Measurements from ENCODE around the gene PET117.
A peak's percentile ranks its signal among the peaks of the same experiment; 100 is the strongest.
"Not testable (repeated sequence)": the region's sequence is repeated elsewhere in the genome, so short reads cannot be mapped to it uniquely, and the experiment has no call there.

The PET117 gene

GRCh38 chr20:18176318-18176785 lies 38.7 kb downstream of the PET117 start:
- H2BK15ac ChIP-seq (ENCODE audit: low read length): no peak overlapping the region
- no peaks in the 10 kb centered on the region for H3K27me3 ChIP-seq (ENCODE audit: control insufficient read depth in 3 of 3, insufficient read depth in 3 of 3, low read depth in 1 of 3, low read length in 3 of 3)
- no peak overlapping the region for H2BK120ac ChIP-seq (ENCODE audit: low read depth, low read length)
- H2AFZ ChIP-seq (ENCODE audit: low read length): no peak overlapping the region
- H3K14ac ChIP-seq (ENCODE audit: low read length): no peak overlapping the region
- no peak overlapping the region for H3K4ac ChIP-seq (ENCODE audit: low read length)
- H3K27ac ChIP-seq (replicated peaks; ENCODE audit: low read length): no peak overlapping the region
- no peak overlapping the region for H3K4me2 ChIP-seq (ENCODE audit: insufficient read depth, low read length, poor library complexity, severe bottlenecking)
- no peak overlapping the region for H3K9ac ChIP-seq (ENCODE audit: low read depth, low read length, poor library complexity)
- H2BK12ac ChIP-seq (ENCODE audit: low read length): no peak overlapping the region
- no peaks in the 10 kb centered on the region for H3K4me1 ChIP-seq (ENCODE audit: control insufficient read depth in 2 of 2, insufficient read depth in 1 of 2, low read depth in 1 of 2, low read length in 2 of 2)
- no peak for DNase-seq (ENCODE audit: low spot score)
- peaks cover 7% of the 10 kb centered on the region for H3K79me1 ChIP-seq (ENCODE audit: low read depth, low read length)
- H4K8ac ChIP-seq (ENCODE audit: low read depth, low read length): no peak overlapping the region
- H3K4me3 ChIP-seq (ENCODE audit: low read length in 2 of 2): no peak overlapping the region
- no peak overlapping the region for H3K23ac ChIP-seq (ENCODE audit: low read depth, low read length, poor library complexity)
- peaks cover 5 to 6% of the 10 kb centered on the region in 2 donors for H3K9me3 ChIP-seq (replicated peaks in 1 of 2; ENCODE audit: control insufficient read depth in 2 of 2, insufficient read depth in 1 of 2, low read depth in 1 of 2, low read length in 2 of 2)
- no peak overlapping the region for H4K91ac ChIP-seq (ENCODE audit: low read depth, low read length, poor library complexity)
- peak overlapping the region; percentile 35 for H3K18ac ChIP-seq (ENCODE audit: low read length)
- H2BK5ac ChIP-seq (ENCODE audit: low read length): no peak overlapping the region
- WGBS, 2 donors (ENCODE audit: extremely low coverage in 2 of 2, insufficient read length in 2 of 2, insufficient replicate concordance in 1 of 2): no CpG with 5 or more reads among the region's 8 CpGs
- no peak overlapping the region for H2AK5ac ChIP-seq (ENCODE audit: low read depth, low read length)
- H3K36me3 ChIP-seq (replicated peaks in 1 of 2; ENCODE audit: control insufficient read depth in 2 of 2, insufficient read depth in 2 of 2, low read length in 2 of 2): peaks cover 2 to 38% of the 10 kb centered on the region in 2 donors

GRCh38 chr20:18180366-18180765 lies 42.7 kb downstream of the PET117 start:
- H3K23ac ChIP-seq (ENCODE audit: low read depth, low read length, poor library complexity); H3K4me2 ChIP-seq (ENCODE audit: insufficient read depth, low read length, poor library complexity, severe bottlenecking); H2BK12ac ChIP-seq (ENCODE audit: low read length); H3K27ac ChIP-seq (replicated peaks; ENCODE audit: low read length); H4K8ac ChIP-seq (ENCODE audit: low read depth, low read length); H2BK5ac ChIP-seq (ENCODE audit: low read length); H2BK15ac ChIP-seq (ENCODE audit: low read length); H3K79me1 ChIP-seq (ENCODE audit: low read depth, low read length); H2BK120ac ChIP-seq (ENCODE audit: low read depth, low read length); H2AK5ac ChIP-seq (ENCODE audit: low read depth, low read length); H3K4me3 ChIP-seq (ENCODE audit: low read length in 2 of 2); H3K9ac ChIP-seq (ENCODE audit: low read depth, low read length, poor library complexity); H4K91ac ChIP-seq (ENCODE audit: low read depth, low read length, poor library complexity); H2AFZ ChIP-seq (ENCODE audit: low read length); DNase-seq (ENCODE audit: low spot score); H3K18ac ChIP-seq (ENCODE audit: low read length); H3K4ac ChIP-seq (ENCODE audit: low read length); H3K14ac ChIP-seq (ENCODE audit: low read length); H3K9me3 ChIP-seq (replicated peaks in 1 of 2; ENCODE audit: control insufficient read depth in 2 of 2, insufficient read depth in 1 of 2, low read depth in 1 of 2, low read length in 2 of 2); H3K27me3 ChIP-seq (ENCODE audit: control insufficient read depth in 3 of 3, insufficient read depth in 3 of 3, low read depth in 1 of 3, low read length in 3 of 3); H3K4me1 ChIP-seq (ENCODE audit: control insufficient read depth in 2 of 2, insufficient read depth in 1 of 2, low read depth in 1 of 2, low read length in 2 of 2): not testable (repeated sequence)
- H3K36me3 ChIP-seq (replicated peaks in 1 of 2; ENCODE audit: control insufficient read depth in 2 of 2, insufficient read depth in 2 of 2, low read length in 2 of 2): peaks cover 19 to 65% of the 10 kb centered on the region in 2 donors

- Histone ChIP-seq H3K4ac (ENCODE audit: low read length) (no peak overlapping the region), H2BK15ac (ENCODE audit: low read length) (no peak overlapping the region), H3K9ac (ENCODE audit: low read depth, low read length, poor library complexity) (no peak overlapping the region), H3K79me1 (ENCODE audit: low read depth, low read length) (peaks cover 7% of the 10 kb centered on the region), H2AFZ (ENCODE audit: low read length) (no peak overlapping the region), H3K9me3 (replicated peaks in 1 of 2; ENCODE audit: control insufficient read depth in 2 of 2, insufficient read depth in 1 of 2, low read depth in 1 of 2, low read length in 2 of 2) (peaks cover 5 to 6% of the 10 kb centered on the region in 2 donors), H3K36me3 (replicated peaks in 1 of 2; ENCODE audit: control insufficient read depth in 2 of 2, insufficient read depth in 2 of 2, low read length in 2 of 2) (peaks cover 19 to 66% of the 10 kb centered on the region in 2 donors), H3K27me3 (ENCODE audit: control insufficient read depth in 3 of 3, insufficient read depth in 3 of 3, low read depth in 1 of 3, low read length in 3 of 3) (no peaks in the 10 kb centered on the region), H3K14ac (ENCODE audit: low read length) (no peak overlapping the region), H3K4me1 (ENCODE audit: control insufficient read depth in 2 of 2, insufficient read depth in 1 of 2, low read depth in 1 of 2, low read length in 2 of 2) (no peaks in the 10 kb centered on the region), H2BK120ac (ENCODE audit: low read depth, low read length) (no peak overlapping the region), H2BK12ac (ENCODE audit: low read length) (no peak overlapping the region), H4K91ac (ENCODE audit: low read depth, low read length, poor library complexity) (no peak overlapping the region), H2AK5ac (ENCODE audit: low read depth, low read length) (no peak overlapping the region), H3K4me2 (ENCODE audit: insufficient read depth, low read length, poor library complexity, severe bottlenecking) (no peak overlapping the region), H2BK5ac (ENCODE audit: low read length) (no peak overlapping the region), H4K8ac (ENCODE audit: low read depth, low read length) (no peak overlapping the region), H3K27ac (replicated peaks; ENCODE audit: low read length) (no peak overlapping the region), H3K18ac (ENCODE audit: low read length) (no peak overlapping the region), H3K23ac (ENCODE audit: low read depth, low read length, poor library complexity) (no peak overlapping the region), H3K4me3 (ENCODE audit: low read length in 2 of 2) (no peak overlapping the region)
- no CpG with 5 or more reads among the region's 1 CpG for WGBS, 2 donors (ENCODE audit: extremely low coverage in 2 of 2, insufficient read length in 2 of 2, insufficient replicate concordance in 1 of 2)
- no peak for DNase-seq (ENCODE audit: low spot score)
These were observed 43.2 kb downstream of the PET117 start for GRCh38 chr20:18180815-18181214.

GRCh38 chr20:18187020-18187419 lies 49.4 kb downstream of the PET117 start:
- H3K27ac ChIP-seq (replicated peaks; ENCODE audit: low read length): no peak overlapping the region

More at GRCh38 chr20:18187020-18187419, 49.4 kb downstream of the PET117 start:
- H3K4me2 ChIP-seq (ENCODE audit: insufficient read depth, low read length, poor library complexity, severe bottlenecking): no peak overlapping the region
- no peak overlapping the region for H2BK15ac ChIP-seq (ENCODE audit: low read length)
- no peak overlapping the region for H2BK12ac ChIP-seq (ENCODE audit: low read length)
- no peaks in the 10 kb centered on the region for H3K9me3 ChIP-seq (replicated peaks in 1 of 2; ENCODE audit: control insufficient read depth in 2 of 2, insufficient read depth in 1 of 2, low read depth in 1 of 2, low read length in 2 of 2)
- H2AFZ ChIP-seq (ENCODE audit: low read length): no peak overlapping the region
- H2AK5ac ChIP-seq (ENCODE audit: low read depth, low read length): no peak overlapping the region
- no peak overlapping the region for H3K4me3 ChIP-seq (ENCODE audit: low read length in 2 of 2)
- H3K4ac ChIP-seq (ENCODE audit: low read length): no peak overlapping the region
- no peak overlapping the region for H2BK5ac ChIP-seq (ENCODE audit: low read length)
- peaks cover 27 to 78% of the 10 kb centered on the region in 2 donors for H3K36me3 ChIP-seq (replicated peaks in 1 of 2; ENCODE audit: control insufficient read depth in 2 of 2, insufficient read depth in 2 of 2, low read length in 2 of 2)
- H3K79me1 ChIP-seq (ENCODE audit: low read depth, low read length): no peaks in the 10 kb centered on the region
- H4K91ac ChIP-seq (ENCODE audit: low read depth, low read length, poor library complexity): no peak overlapping the region
- H2BK120ac ChIP-seq (ENCODE audit: low read depth, low read length): no peak overlapping the region
- no peak overlapping the region for H3K9ac ChIP-seq (ENCODE audit: low read depth, low read length, poor library complexity)
- H3K27me3 ChIP-seq (ENCODE audit: control insufficient read depth in 3 of 3, insufficient read depth in 3 of 3, low read depth in 1 of 3, low read length in 3 of 3): peaks cover 0 to 2% (median 0%) of the 10 kb centered on the region in 3 experiments
- H3K4me1 ChIP-seq (ENCODE audit: control insufficient read depth in 2 of 2, insufficient read depth in 1 of 2, low read depth in 1 of 2, low read length in 2 of 2): no peaks in the 10 kb centered on the region
- no peak overlapping the region for H3K14ac ChIP-seq (ENCODE audit: low read length)
- no CpG with 5 or more reads among the region's 5 CpGs for WGBS, 2 donors (ENCODE audit: extremely low coverage in 2 of 2, insufficient read length in 2 of 2, insufficient replicate concordance in 1 of 2)
- no peak for DNase-seq (ENCODE audit: low spot score)
- no peak overlapping the region for H4K8ac ChIP-seq (ENCODE audit: low read depth, low read length)
- no peak overlapping the region for H3K18ac ChIP-seq (ENCODE audit: low read length)
- no peak overlapping the region for H3K23ac ChIP-seq (ENCODE audit: low read depth, low read length, poor library complexity)

All from neuronal stem cell (in vitro differentiated cells).